Osteoblast (primary cell): ENCODE data around the gene IRF4. TPM values are rescaled to one million over a fixed set of nuclear protein-coding genes. Genes with fewer than 3 reads are reported as not detected.

Source experiments
- DNase-seq: peaks from one replicate; pipeline ENCODE4 v3.0.0; 2011; ENCODE audit warnings: low spot score, mixed read lengths; ENCODE audit not compliant: insufficient read length; ENCODE audit errors: missing footprints
- H2AFZ ChIP-seq: 2 replicates; pipeline ENCODE4 v1.6.0; 2011; ENCODE audit warnings: mild to moderate bottlenecking, low read length
- H3K27ac ChIP-seq: 2 replicates; pipeline ENCODE4 v1.5.1; 2011; ENCODE audit warnings: mild to moderate bottlenecking, low read depth, low read length, moderate library complexity
- H3K27me3 ChIP-seq: 2 replicates; pipeline ENCODE4 v1.6.0; 2012; ENCODE audit warnings: mild to moderate bottlenecking, control low read depth, inconsistent platforms, low read length, moderate library complexity; ENCODE audit not compliant: insufficient read depth
- H3K36me3 ChIP-seq: 2 replicates; pipeline ENCODE4 v1.5.1; 2011; ENCODE audit warnings: mild to moderate bottlenecking, low read length, control low read depth, moderate library complexity; ENCODE audit not compliant: insufficient read depth
- H3K4me1 ChIP-seq: 2 replicates; pipeline ENCODE4 v1.5.1; 2011; ENCODE audit warnings: mild to moderate bottlenecking, low read length, control low read depth, moderate library complexity; ENCODE audit not compliant: insufficient read depth
- H3K4me2 ChIP-seq: 2 replicates; pipeline ENCODE4 v1.6.0; 2011; ENCODE audit warnings: mild to moderate bottlenecking, low read length; ENCODE audit not compliant: insufficient read depth
- H3K4me3 ChIP-seq: fragments of 200-600 bp; sonication (generic); 3 replicates; pipeline ENCODE4 v1.5.1; 2012; ENCODE audit warnings: mild to moderate bottlenecking, low read length, inconsistent platforms; ENCODE audit not compliant: insufficient read depth
- H3K79me2 ChIP-seq: 2 replicates; pipeline ENCODE4 v1.6.0; 2012; ENCODE audit warnings: mild to moderate bottlenecking, low read length, control low read depth, inconsistent platforms; ENCODE audit not compliant: insufficient read depth
- H3K9me3 ChIP-seq: 2 replicates; pipeline ENCODE4 v1.5.1; 2011; ENCODE audit warnings: low read depth, low read length, control low read depth
- H4K20me1 ChIP-seq: 2 replicates; pipeline ENCODE4 v1.6.0; 2012; ENCODE audit warnings: mild to moderate bottlenecking, low read length, control low read depth; ENCODE audit not compliant: insufficient read depth
- total RNA-seq: library from RNA; depleted of rRNA; stranded (reverse); fragments of >200 nt; gene quantifications from 2 replicates; pipeline ENCODE4 v1.2.3, GENCODE V29; 2012
- TF ChIP-seq, protein P1 (sequence below): IDR thresholded peaks from 2 replicates; pipeline ENCODE4 v1.5.1; 2011; ENCODE audit warnings: mild to moderate bottlenecking, low read depth, low read length, moderate library complexity; ENCODE audit errors: extremely low read depth

Gene IRF4
- total RNA-seq, 1 donor = under 0.01 TPM

DNA sequence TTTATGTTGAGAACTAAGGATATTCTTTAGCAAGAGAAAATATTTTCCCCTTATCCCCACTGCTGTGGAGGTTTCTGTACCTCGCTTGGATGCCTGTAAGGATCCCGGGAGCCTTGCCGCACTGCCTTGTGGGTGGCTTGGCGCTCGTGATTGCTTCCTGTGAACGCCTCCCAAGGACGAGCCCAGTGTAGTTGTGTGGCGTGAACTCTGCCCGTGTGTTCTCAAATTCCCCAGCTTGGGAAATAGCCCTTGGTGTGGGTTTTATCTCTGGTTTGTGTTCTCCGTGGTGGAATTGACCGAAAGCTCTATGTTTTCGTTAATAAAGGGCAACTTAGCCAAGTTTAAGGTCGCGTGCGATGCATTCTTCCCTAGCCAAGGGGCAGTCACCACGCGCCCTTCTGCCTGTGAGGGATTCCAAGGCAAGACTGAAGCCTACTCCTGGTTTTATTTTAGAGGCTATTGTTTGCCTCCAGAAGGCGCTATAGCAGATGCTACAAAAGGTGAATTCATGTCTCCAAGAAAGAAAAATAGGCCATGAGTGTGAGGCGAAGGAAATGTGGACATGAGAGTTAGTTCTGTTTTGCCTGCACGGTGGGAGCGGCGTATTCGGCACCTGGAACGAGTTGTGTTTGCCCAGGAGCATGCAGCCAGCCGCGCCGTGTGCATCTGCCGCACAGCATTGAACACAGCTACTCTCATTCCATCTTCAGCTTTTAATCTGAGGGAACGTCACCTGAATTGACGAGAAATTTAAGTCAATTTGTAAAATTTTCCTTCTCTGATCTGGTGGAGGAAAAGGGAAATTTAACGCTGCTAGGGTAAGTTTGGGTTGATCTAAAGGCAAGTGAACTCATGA is 40.3 kb upstream of the IRF4 start:
- H3K9me3 ChIP-seq = no peaks in the 10 kb centered on the region
- H3K27me3 ChIP-seq = no peaks in the 10 kb centered on the region
- H3K4me3 ChIP-seq = no peak overlapping the region
- no peaks in the 10 kb centered on the region for H3K36me3 ChIP-seq
- H4K20me1 ChIP-seq = no peaks in the 10 kb centered on the region
- H2AFZ ChIP-seq = no peak overlapping the region
- TF ChIP-seq, protein P1, sequence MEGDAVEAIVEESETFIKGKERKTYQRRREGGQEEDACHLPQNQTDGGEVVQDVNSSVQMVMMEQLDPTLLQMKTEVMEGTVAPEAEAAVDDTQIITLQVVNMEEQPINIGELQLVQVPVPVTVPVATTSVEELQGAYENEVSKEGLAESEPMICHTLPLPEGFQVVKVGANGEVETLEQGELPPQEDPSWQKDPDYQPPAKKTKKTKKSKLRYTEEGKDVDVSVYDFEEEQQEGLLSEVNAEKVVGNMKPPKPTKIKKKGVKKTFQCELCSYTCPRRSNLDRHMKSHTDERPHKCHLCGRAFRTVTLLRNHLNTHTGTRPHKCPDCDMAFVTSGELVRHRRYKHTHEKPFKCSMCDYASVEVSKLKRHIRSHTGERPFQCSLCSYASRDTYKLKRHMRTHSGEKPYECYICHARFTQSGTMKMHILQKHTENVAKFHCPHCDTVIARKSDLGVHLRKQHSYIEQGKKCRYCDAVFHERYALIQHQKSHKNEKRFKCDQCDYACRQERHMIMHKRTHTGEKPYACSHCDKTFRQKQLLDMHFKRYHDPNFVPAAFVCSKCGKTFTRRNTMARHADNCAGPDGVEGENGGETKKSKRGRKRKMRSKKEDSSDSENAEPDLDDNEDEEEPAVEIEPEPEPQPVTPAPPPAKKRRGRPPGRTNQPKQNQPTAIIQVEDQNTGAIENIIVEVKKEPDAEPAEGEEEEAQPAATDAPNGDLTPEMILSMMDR = no peak
- no peak for DNase-seq
- H3K27ac ChIP-seq = no peak overlapping the region
- no peaks in the 10 kb centered on the region for H3K79me2 ChIP-seq
- no peak overlapping the region for H3K4me2 ChIP-seq
- no peaks in the 10 kb centered on the region for H3K4me1 ChIP-seq

DNA sequence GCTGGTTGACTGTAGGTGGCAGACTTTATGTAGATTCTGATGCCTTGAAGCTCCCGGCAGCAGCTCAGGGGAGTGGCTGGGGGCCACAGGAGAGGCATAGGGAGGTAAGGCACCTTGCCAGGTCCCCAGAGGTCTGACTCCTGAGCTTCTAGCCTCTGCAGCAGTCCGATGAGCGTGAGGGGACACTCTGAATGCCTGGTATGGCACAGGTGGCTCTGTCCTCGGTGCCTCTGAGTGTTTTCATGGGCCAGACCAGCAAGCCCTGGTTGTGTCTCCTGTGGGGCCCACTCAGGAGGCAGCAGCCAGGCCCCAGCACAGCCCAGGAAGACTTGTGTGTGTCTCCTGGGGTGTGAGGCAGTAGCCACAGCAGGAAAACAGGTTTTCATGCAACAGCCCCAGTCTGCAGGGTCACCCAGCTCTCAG is 39.7 kb upstream of the IRF4 start:
- H3K4me3 ChIP-seq = no peak overlapping the region
- no peaks in the 10 kb centered on the region for H4K20me1 ChIP-seq
- no peak overlapping the region for H3K27ac ChIP-seq
- no peaks in the 10 kb centered on the region for H3K9me3 ChIP-seq
- H3K4me2 ChIP-seq = no peak overlapping the region
- no peak for DNase-seq
- no peaks in the 10 kb centered on the region for H3K4me1 ChIP-seq
- H2AFZ ChIP-seq = no peak overlapping the region
- H3K27me3 ChIP-seq = no peaks in the 10 kb centered on the region
- no peaks in the 10 kb centered on the region for H3K36me3 ChIP-seq
- TF ChIP-seq, protein P1 = no peak
- no peaks in the 10 kb centered on the region for H3K79me2 ChIP-seq

DNA sequence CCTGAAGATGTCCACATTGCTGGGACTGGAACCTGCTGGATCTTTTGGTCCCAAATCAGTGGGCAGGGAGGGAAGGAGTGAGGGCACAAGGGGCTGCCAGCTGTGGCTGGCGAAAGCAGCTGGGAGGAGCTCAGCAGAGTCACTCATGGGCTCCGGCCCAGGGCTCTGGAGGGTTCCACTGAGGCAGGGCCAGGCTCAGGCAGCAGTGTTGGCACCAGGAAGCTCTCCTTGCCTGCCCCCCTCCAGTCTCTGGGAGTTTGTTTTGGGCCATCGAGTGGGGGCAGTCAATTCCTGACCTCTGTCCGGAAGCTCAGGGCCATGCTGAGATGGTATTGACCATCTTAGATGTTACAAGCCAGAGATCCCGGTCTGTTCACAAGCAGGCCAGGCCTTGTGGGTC is 39.1 kb upstream of the IRF4 start:
- DNase-seq = no peak
- TF ChIP-seq, protein P1 = no peak

DNA sequence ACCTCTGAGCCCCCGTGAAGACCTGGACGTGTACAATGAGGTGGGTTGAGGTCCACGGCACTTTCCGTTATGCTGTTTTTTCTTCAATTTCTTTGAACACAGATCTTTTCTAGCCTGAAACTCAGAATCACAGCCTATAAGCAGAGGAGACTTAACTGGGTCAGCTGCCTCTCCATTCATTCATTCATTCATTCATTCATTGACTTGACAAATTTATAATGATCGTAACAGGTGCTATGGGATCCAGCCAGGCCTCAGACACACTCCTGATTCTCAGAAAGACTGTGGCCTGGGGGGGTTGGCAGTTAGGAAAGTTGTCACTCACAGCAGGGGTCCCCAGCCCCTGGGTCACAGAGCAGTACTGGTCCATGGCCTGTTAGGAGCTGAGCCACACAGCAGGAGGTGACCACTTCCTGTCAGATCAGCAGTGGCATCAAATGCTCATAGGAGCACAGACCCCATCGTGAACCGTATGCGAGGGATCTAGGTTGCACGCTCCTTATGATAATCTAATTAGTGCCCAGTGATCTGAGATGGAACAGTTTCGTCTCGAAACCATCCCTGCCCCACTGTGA is 38.6 kb upstream of the IRF4 start:
- H3K79me2 ChIP-seq = no peaks in the 10 kb centered on the region
- no peak overlapping the region for H2AFZ ChIP-seq
- TF ChIP-seq, protein P1 = no peak
- no peak overlapping the region for H3K27ac ChIP-seq
- DNase-seq = no peak
- no peak overlapping the region for H3K4me2 ChIP-seq
- H3K27me3 ChIP-seq = no peaks in the 10 kb centered on the region
- no peaks in the 10 kb centered on the region for H3K9me3 ChIP-seq
- no peak overlapping the region for H3K4me3 ChIP-seq
- H3K36me3 ChIP-seq = no peaks in the 10 kb centered on the region
- H3K4me1 ChIP-seq = no peaks in the 10 kb centered on the region
- peaks cover 2% of the 10 kb centered on the region for H4K20me1 ChIP-seq

More for the DNA sequence above, 39.1 kb upstream of the IRF4 start:
- no peaks in the 10 kb centered on the region for H3K9me3 ChIP-seq
- H3K36me3 ChIP-seq = no peaks in the 10 kb centered on the region
- no peak overlapping the region for H2AFZ ChIP-seq
- no peak overlapping the region for H3K27ac ChIP-seq
- no peaks in the 10 kb centered on the region for H3K27me3 ChIP-seq
- no peak overlapping the region for H3K4me3 ChIP-seq
- no peaks in the 10 kb centered on the region for H3K79me2 ChIP-seq
- no peaks in the 10 kb centered on the region for H4K20me1 ChIP-seq
- no peak overlapping the region for H3K4me2 ChIP-seq
- no peaks in the 10 kb centered on the region for H3K4me1 ChIP-seq
